IPS-18a (cell line): ENCODE results near the gene BCL2L2.

ENCODE experiments used
- H3K27ac ChIP-seq: one replicate; pipeline ENCODE4 v1.5.1; 2013; ENCODE audit warnings: low read length
- H3K27me3 ChIP-seq: one replicate; pipeline ENCODE4 v1.6.1; 2013; ENCODE audit warnings: mild to moderate bottlenecking, low read length; ENCODE audit not compliant: control insufficient read depth, insufficient read depth
- H3K36me3 ChIP-seq: one replicate; pipeline ENCODE4 v1.6.1; 2013; ENCODE audit warnings: low read depth, low read length; ENCODE audit not compliant: control insufficient read depth
- H3K4me1 ChIP-seq: one replicate; pipeline ENCODE4 v1.6.1; 2013; ENCODE audit warnings: low read depth, low read length; ENCODE audit not compliant: control insufficient read depth
- H3K4me3 ChIP-seq: one replicate; pipeline ENCODE4 v1.5.1; 2013; ENCODE audit warnings: low read length
- H3K9ac ChIP-seq: one replicate; pipeline ENCODE4 v1.6.1; 2013; ENCODE audit warnings: mild to moderate bottlenecking, low read length, moderate library complexity
- H3K9me3 ChIP-seq: one replicate; pipeline ENCODE4 v1.6.1; 2013; ENCODE audit warnings: low read depth, low read length; ENCODE audit not compliant: control insufficient read depth

Gene BCL2L2

DNA sequence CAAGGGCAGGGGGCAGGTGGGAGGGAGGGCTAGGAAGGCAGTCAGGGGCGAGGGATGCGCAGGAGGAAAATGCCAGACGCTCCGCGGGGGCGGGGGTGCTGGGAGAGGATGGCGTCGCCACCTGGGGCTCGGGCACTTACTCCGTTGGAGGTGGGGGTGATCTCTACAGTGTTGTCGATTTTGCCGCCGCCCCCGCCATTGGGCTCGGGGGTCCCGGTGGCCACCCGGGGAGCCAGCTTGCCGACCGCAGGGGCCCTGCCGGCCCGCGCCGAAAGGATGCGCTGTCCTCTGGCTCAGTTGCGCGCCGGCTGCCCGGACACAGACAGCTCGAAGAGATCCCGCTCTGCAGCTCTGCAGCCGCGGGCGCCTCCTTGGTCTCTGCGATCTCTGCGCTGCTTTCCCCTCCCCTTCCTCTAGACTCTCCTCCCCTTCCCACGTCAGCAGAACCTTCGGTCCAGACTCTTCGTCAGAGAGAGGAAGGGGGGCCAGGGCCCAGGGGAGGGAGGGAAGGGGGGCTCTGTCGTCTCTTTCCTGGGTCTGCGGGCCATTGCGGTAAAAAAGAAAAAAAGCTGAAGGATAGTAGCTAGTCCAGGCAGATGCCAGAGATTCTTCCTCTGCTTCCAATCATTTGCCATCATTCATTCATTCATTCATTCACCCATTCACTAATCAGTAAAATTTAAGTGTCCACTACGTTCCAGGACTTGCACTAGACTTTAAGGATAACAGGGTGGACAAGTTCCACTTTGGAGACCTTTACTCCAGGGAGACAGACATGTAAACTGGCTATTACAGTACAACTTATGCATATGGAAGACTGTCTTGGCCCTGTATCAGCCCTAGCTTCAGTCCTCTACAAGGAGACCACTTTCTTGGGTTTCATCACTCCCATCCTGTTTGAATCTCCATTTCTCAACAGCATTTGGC is 46.1 kb downstream of the BCL2L2 start, which contains the start of gene SLC22A17:
Gene SLC22A17 (minus strand): TSS at position 382 of the 927 bp plus-strand sequence.
- H3K4me1 ChIP-seq, result peaks cover 4% of the 10 kb centered on the region
- H3K36me3 ChIP-seq, result peaks cover 7% of the 10 kb centered on the region
- peak within 1 kb of the TSS; percentile 69 for H3K4me3 ChIP-seq
- H3K27ac ChIP-seq, result no peak within 1 kb of the TSS
- peaks cover 25% of the 10 kb centered on the region for H3K27me3 ChIP-seq
- H3K9me3 ChIP-seq, result no peaks in the 10 kb centered on the region
- H3K9ac ChIP-seq, result no peak within 1 kb of the TSS

DNA sequence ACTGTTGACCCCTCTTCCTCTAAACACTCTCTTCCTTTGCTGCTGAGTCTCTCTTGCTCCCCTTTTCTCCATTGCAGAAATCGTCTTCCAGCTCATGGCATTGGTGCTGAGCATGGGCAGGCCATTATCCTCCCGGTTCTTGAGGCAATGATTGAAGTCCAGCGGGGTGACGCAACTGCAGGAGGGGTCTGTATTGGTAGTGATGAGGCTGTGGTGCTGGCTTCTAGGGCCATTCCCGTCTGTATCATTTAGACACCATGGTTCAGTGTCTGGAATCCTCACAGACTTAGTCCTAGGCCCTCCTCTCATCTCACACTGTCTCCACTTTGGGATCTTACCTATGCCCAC is 46.8 kb downstream of the BCL2L2 start:
- peaks cover 4% of the 10 kb centered on the region for H3K4me1 ChIP-seq
- no peak overlapping the region for H3K9ac ChIP-seq
- no peak overlapping the region for H3K27ac ChIP-seq
- peaks cover 25% of the 10 kb centered on the region for H3K27me3 ChIP-seq
- H3K9me3 ChIP-seq, result no peaks in the 10 kb centered on the region
- H3K4me3 ChIP-seq, result peak overlapping the region; percentile 69
- H3K36me3 ChIP-seq, result peaks cover 12% of the 10 kb centered on the region

DNA sequence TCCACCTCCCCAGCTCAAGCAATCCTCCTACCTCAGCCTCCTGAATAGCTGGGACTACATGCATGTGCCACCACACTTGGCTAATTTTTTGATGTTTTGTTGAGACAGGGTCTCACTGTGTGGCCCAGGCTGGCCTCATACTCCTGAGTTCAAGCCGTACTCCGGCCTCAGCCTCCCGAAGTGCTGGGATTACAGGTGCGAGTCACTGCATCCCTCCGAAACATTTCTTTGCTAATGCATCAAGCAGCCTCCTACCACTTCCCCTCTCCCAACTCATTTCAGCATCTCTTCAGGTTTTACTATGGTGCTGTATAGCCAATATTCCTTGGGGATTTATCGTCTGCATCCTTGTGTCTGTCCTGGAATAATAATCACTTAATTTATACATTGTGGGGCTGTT is 48.4 kb downstream of the BCL2L2 start:
- Histone ChIP-seq H3K4me1 (peaks cover 4% of the 10 kb centered on the region), H3K4me3 (no peak overlapping the region), H3K9me3 (no peaks in the 10 kb centered on the region), H3K9ac (no peak overlapping the region), H3K36me3 (peaks cover 16% of the 10 kb centered on the region), H3K27ac (no peak overlapping the region), H3K27me3 (peaks cover 25% of the 10 kb centered on the region)

DNA sequence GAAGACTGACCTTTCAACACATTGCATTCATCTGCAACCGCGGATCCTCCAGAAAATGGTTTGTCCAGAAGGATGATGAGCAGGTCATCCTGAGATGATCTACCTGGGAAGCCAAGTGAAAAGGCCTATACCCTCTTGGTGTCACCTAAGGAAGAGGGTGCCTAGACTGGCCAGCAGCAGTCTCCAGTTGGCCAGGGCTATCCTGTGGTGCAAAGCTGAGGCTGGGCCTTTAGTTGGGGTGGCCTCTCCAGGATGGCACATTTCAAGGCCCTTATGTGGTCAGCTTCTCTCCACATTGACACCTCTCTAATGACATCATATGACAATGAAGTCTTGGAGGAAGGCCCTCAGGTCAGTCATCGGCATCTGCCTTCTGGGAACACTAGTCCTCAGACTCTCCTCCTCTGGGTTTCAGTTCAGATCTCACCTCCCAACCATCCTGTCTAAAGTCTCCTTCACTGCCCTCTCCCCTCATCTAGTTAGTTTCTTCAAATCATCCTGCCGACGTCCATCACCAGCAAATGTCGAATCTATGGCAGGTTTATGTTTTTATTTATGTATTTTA is 49.3 kb downstream of the BCL2L2 start:
- no peak overlapping the region for H3K27ac ChIP-seq
- H3K36me3 ChIP-seq, result peaks cover 20% of the 10 kb centered on the region
- H3K9me3 ChIP-seq, result no peaks in the 10 kb centered on the region
- peaks cover 4% of the 10 kb centered on the region for H3K4me1 ChIP-seq
- H3K9ac ChIP-seq, result no peak overlapping the region
- no peak overlapping the region for H3K4me3 ChIP-seq
- peaks cover 21% of the 10 kb centered on the region for H3K27me3 ChIP-seq

DNA sequence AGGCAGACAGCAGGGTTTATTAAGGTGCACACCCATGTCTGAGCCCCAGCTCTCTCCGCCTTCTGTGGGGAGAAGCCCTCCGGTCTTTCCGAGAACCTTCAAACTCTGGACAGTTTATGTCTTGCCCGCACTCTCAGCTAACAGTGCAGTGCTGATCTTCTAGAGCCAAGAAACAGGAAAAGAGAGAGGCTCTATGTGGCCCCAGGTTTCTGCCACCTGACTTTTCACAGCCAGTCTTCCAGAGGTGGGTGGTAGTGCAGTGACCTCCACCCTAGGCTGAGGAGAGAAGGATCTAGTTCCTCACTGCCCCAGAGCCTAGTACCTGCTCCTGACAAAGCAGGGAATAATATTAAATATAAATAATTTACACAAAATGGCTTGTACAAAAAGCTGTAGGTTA is 50.0 kb downstream of the BCL2L2 start:
- H3K27me3 ChIP-seq, result peaks cover 14% of the 10 kb centered on the region
- no peak overlapping the region for H3K27ac ChIP-seq
- H3K4me1 ChIP-seq, result peaks cover 4% of the 10 kb centered on the region
- H3K4me3 ChIP-seq, result no peak overlapping the region
- no peak overlapping the region for H3K9ac ChIP-seq
- peaks cover 20% of the 10 kb centered on the region for H3K36me3 ChIP-seq
- H3K9me3 ChIP-seq, result no peaks in the 10 kb centered on the region

DNA sequence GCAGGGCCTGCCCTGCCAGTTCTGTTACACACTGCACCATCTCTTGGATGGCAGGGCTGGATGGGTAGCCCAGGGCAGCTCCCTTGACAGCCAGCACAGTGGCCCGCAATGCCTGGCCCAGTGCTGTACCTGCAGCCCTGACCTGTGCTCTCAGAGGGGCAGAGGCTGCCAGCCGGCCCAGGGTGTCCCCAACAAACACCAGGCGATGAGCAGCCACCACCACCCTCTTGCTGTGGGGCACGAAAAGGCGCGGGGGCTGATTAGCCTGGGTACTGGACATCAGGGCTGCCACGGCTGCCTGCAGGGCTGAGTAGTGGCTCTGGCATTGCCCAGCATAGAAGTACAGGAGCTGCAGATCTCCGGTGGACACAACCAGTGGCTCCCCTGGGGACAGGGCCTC is 50.6 kb downstream of the BCL2L2 start:
- Histone ChIP-seq H3K36me3 (peaks cover 20% of the 10 kb centered on the region), H3K4me3 (no peak overlapping the region), H3K9ac (no peak overlapping the region), H3K27me3 (peaks cover 11% of the 10 kb centered on the region), H3K27ac (no peak overlapping the region), H3K4me1 (peaks cover 4% of the 10 kb centered on the region), H3K9me3 (no peaks in the 10 kb centered on the region)

DNA sequence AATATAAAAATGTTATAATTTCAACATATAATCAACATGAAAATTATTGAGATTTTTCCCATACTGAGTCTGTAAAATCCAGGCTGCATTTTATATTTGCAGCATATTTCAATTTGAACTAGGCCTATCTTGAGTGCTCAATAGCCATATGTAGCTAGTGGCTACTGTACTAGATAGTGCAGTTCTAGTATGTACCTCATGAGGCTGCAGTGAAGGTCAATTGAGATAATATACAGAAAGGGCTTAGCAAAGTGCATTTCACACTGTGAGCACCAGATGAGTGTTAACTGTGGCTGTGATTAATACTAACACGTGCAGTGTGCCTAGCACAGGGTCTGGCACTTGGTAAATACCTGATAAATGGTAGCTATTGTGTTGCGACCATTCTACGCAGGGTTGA is 51.4 kb downstream of the BCL2L2 start:
- H3K9ac ChIP-seq, result no peak overlapping the region
- H3K27me3 ChIP-seq, result peaks cover 11% of the 10 kb centered on the region
- no peaks in the 10 kb centered on the region for H3K9me3 ChIP-seq
- H3K36me3 ChIP-seq, result peaks cover 20% of the 10 kb centered on the region
- no peak overlapping the region for H3K4me3 ChIP-seq
- H3K27ac ChIP-seq, result no peak overlapping the region
- peaks cover 3% of the 10 kb centered on the region for H3K4me1 ChIP-seq

DNA sequence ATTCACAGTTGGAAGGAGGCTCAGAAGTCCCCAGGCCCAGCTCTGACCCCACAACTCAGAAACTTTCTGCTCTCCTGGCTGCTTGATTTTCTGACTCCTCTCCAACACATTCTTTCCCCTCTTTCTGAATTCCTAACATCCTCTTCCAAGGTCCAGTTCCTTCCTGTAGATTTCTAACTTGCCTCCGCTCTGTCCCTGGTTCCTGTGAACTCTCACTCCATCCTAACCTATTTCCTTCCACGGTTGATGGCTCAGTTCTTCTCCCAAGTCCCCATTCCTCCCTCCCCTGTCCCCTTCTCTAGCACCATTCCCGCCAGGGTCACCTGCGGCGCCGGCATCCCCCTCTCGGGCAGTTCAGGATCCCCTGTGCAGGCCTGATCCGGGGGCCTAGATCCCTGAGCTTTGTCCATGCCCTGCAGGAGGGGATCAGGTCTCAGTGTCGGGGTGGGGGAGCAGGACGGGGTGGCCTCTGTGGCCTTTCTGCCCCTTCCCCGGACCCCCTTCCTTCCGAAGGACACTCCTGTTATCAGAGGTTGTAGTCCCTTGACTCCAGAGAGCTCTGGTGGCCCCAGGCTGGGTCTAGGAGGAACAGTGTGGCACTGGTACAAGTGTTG is 52.0 kb downstream of the BCL2L2 start:
- H3K27ac ChIP-seq, result no peak overlapping the region
- peaks cover 20% of the 10 kb centered on the region for H3K36me3 ChIP-seq
- H3K9ac ChIP-seq, result no peak overlapping the region
- peaks cover 5% of the 10 kb centered on the region for H3K27me3 ChIP-seq
- H3K4me3 ChIP-seq, result no peak overlapping the region
- H3K9me3 ChIP-seq, result no peaks in the 10 kb centered on the region
- peaks cover 6% of the 10 kb centered on the region for H3K4me1 ChIP-seq

DNA sequence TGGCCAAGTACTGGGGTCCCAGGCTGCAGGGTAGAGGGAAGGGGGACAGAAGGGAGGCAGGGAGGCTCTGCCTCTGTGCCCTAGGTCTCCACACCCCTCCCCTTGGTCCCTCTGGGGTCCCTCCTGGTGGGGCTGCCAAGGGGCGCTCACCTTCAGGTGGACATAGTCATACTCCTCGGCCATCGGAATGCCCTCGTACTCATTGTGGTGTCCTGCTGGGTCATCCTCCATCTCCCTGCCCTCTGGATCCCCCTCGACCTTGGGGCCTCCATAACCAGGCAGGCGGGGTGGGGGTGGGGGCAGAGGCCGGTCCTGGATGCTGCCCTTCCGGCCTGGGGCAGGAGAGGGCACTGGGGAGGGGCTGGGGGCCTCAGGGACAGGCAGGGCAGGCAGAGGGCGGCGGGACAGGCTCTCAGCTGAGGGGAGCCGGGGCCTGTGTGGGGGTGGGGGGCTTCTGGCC is 52.6 kb downstream of the BCL2L2 start:
- Histone ChIP-seq H3K9me3 (no peaks in the 10 kb centered on the region), H3K36me3 (peaks cover 20% of the 10 kb centered on the region), H3K9ac (no peak overlapping the region), H3K27me3 (no peaks in the 10 kb centered on the region), H3K4me3 (no peak overlapping the region), H3K4me1 (peaks cover 11% of the 10 kb centered on the region), H3K27ac (no peak overlapping the region)

DNA sequence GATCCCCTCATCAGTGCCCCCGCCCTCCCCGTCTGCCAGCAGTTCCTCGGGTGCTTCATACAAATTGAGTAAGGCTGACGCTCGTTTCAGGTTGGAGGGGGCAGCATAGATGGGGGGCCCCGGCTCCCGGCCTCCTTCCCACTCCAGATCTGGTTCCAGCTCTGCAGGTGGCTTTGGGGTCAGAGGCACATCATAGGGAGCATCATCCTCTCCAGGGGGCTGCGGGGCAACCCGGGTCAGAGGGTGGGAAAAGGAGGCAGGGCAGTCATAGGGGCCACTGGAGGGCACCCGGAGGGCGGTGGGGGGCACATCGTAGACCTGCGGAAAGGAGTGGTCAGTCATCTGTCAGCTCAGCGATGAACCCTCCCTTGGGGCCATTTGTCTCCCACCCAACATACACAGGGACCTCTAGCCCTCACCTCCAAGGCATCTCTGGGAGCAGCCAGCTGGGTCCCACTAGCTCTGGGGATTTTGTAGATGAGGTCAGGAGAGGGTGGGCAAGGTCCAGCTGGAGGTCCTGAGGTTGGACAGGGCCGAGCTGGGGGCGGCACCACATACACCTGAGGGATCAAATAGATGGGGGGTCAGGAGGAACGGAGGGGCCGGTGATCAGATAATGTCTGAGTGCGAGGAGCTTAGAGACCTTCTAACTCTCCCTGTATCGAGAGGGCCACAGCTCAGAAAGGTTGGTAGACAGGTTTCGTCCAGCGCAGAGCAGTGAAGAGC is 53.3 kb downstream of the BCL2L2 start:
- Histone ChIP-seq H3K9me3 (no peaks in the 10 kb centered on the region), H3K27ac (no peak overlapping the region), H3K4me3 (no peak overlapping the region), H3K27me3 (no peaks in the 10 kb centered on the region), H3K36me3 (peaks cover 20% of the 10 kb centered on the region), H3K4me1 (peaks cover 14% of the 10 kb centered on the region), H3K9ac (no peak overlapping the region)

DNA sequence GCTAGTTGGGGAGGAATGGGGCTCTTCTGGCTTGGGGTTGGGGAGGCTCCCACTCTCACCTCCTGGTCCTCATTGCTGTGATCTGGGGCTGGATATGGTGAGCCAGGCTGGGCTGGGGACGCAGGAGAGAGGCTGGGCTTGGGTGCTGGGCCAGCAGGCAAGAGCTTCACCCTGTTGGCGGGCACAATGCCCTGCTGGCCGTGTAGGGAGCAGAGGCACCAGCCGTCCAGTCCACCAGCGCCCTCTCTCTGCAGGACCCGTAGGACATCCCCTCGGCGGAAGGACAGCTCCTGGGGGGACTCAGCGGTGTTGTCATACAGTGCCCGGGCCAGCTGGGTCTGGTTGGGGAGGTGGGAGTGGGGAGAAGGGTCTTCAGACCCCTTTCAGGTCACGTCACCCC is 53.9 kb downstream of the BCL2L2 start:
- Histone ChIP-seq H3K27ac (no peak overlapping the region), H3K9ac (no peak overlapping the region), H3K9me3 (no peaks in the 10 kb centered on the region), H3K4me1 (peaks cover 14% of the 10 kb centered on the region), H3K36me3 (peaks cover 20% of the 10 kb centered on the region), H3K27me3 (no peaks in the 10 kb centered on the region), H3K4me3 (no peak overlapping the region)
